Astrocyte of the cerebellum (primary cell): ENCODE data around the gene ABCA13.

Source experiments
- DNase-seq: peaks from one replicate; pipeline ENCODE4 v3.0.0-alpha.2; 2011; ENCODE audit warnings: low read depth
- H3K4me3 ChIP-seq: 2 replicates; pipeline ENCODE4 v1.5.1; 2011; ENCODE audit warnings: mild to moderate bottlenecking, low read depth, low read length, moderate library complexity
- CTCF ChIP-seq: IDR thresholded peaks from 2 replicates; pipeline ENCODE4 v1.5.1; 2012; ENCODE audit warnings: low read length, low read depth, moderate library complexity, mild to moderate bottlenecking; ENCODE audit errors: missing control alignments
- in situ Hi-C: cut with HindIII; loops from 2 replicates; pipeline ENCODE4 v1.10.0; 2017; ENCODE audit warnings: low sequenced_read_pairs

Gene ABCA13

GRCh38 chr7:48443051-48443450 is 271.8 kb downstream of the ABCA13 start:
- in situ Hi-C loops: no loop called here
- no peak for TF ChIP-seq CTCF

GRCh38 chr7:48446721-48447120 is 275.5 kb downstream of the ABCA13 start:
- no peak for TF ChIP-seq CTCF
- DNase-seq: no peak
- no peak overlapping the region for H3K4me3 ChIP-seq
- in situ Hi-C loops: no loop called here

More at GRCh38 chr7:48443051-48443450, 271.8 kb downstream of the ABCA13 start:
- DNase-seq: no peak
- no peak overlapping the region for H3K4me3 ChIP-seq

GRCh38 chr7:48452218-48452617 is 281.0 kb downstream of the ABCA13 start:
- in situ Hi-C loops: no loop called here
- no peak for TF ChIP-seq CTCF
- no peak overlapping the region for H3K4me3 ChIP-seq
- DNase-seq: no peak

GRCh38 chr7:48454750-48455192 is 283.5 kb downstream of the ABCA13 start:
- no peak for TF ChIP-seq CTCF
- DNase-seq: no peak
- in situ Hi-C loops: no loop called here
- no peak overlapping the region for H3K4me3 ChIP-seq

- H3K4me3 ChIP-seq: no peak overlapping the region
- no peak for TF ChIP-seq CTCF
- DNase-seq: no peak
- in situ Hi-C loops: no loop called here
Observed at GRCh38 chr7:48455363-48455762, 284.1 kb downstream of the ABCA13 start.

GRCh38 chr7:48458701-48459524 is 287.7 kb downstream of the ABCA13 start:
- DNase-seq: no peak
- no peak for TF ChIP-seq CTCF
- in situ Hi-C loops: no loop called here
- H3K4me3 ChIP-seq: no peak overlapping the region
